GM23248 (cell line): ENCODE data around the gene PARD3B. TPM values are rescaled to one million over a fixed set of nuclear protein-coding genes. Genes with fewer than 3 reads are reported as not detected.
A peak's percentile ranks its signal among the peaks of the same experiment; 100 is the strongest.

Source experiments
- DNase-seq: peaks from one replicate; pipeline ENCODE4 v3.0.0-alpha.2; 2015
- H2AFZ ChIP-seq: fragments of 200-600 bp; sonication (generic); 2 replicates; pipeline ENCODE4 v1.6.1; 2016; ENCODE audit warnings: antibody characterized with exemption
- H3F3A ChIP-seq: fragments of 200-600 bp; sonication (generic); 2 replicates; pipeline ENCODE4 v1.6.1; 2016; ENCODE audit warnings: mild to moderate bottlenecking, antibody characterized with exemption, mixed run types; ENCODE audit not compliant: insufficient read depth
- H3K27ac ChIP-seq: fragments of 200-600 bp; sonication (generic); 2 replicates; pipeline ENCODE4 v1.5.1; 2016; ENCODE audit warnings: mild to moderate bottlenecking
- H3K27me3 ChIP-seq: fragments of 200-600 bp; sonication (generic); replicated peaks from 2 replicates; pipeline ENCODE4 v1.6.1; 2016; ENCODE audit warnings: mild to moderate bottlenecking; ENCODE audit not compliant: insufficient read depth
- H3K36me3 ChIP-seq: fragments of 200-600 bp; sonication (generic); 2 replicates; pipeline ENCODE4 v1.6.1; 2016; ENCODE audit warnings: low read depth, mild to moderate bottlenecking
- H3K4me1 ChIP-seq: fragments of 200-600 bp; sonication (generic); 2 replicates; pipeline ENCODE4 v1.6.1; 2016; ENCODE audit warnings: mild to moderate bottlenecking; ENCODE audit not compliant: insufficient read depth
- H3K4me2 ChIP-seq: fragments of 200-600 bp; sonication (generic); one replicate; pipeline ENCODE4 v1.6.1; 2016; ENCODE audit warnings: mild to moderate bottlenecking; ENCODE audit not compliant: unreplicated experiment
- H3K4me3 ChIP-seq: fragments of 200-600 bp; sonication (generic); 2 replicates; pipeline ENCODE4 v1.5.1; 2016; ENCODE audit warnings: mild to moderate bottlenecking
- H3K79me2 ChIP-seq: fragments of 200-600 bp; sonication (generic); 2 replicates; pipeline ENCODE4 v1.6.1; 2016; ENCODE audit warnings: mild to moderate bottlenecking; ENCODE audit not compliant: insufficient read depth
- H3K9ac ChIP-seq: fragments of 200-600 bp; sonication (generic); 2 replicates; pipeline ENCODE4 v1.6.1; 2016; ENCODE audit warnings: mild to moderate bottlenecking
- H3K9me2 ChIP-seq: fragments of 200-600 bp; sonication (generic); 2 replicates; pipeline ENCODE4 v1.6.1; 2016; ENCODE audit warnings: mixed run types, mild to moderate bottlenecking, moderate library complexity; ENCODE audit not compliant: insufficient read depth
- H3K9me3 ChIP-seq: fragments of 200-600 bp; sonication (generic); one replicate; pipeline ENCODE4 v1.6.1; 2017; ENCODE audit warnings: low read depth
- H4K20me1 ChIP-seq: fragments of 200-600 bp; sonication (generic); 2 replicates; pipeline ENCODE4 v1.6.0; 2016; ENCODE audit not compliant: insufficient read depth
- EZH2 ChIP-seq: fragments of 200-600 bp; sonication (generic); IDR thresholded peaks from 2 replicates; pipeline ENCODE4 v1.6.1; 2018; ENCODE audit warnings: antibody characterized with exemption, mild to moderate bottlenecking; ENCODE audit not compliant: insufficient read depth, poor library complexity, severe bottlenecking
- EZH2phosphoT487 ChIP-seq: fragments of 200-600 bp; sonication (generic); IDR thresholded peaks from 2 replicates; pipeline ENCODE4 v1.6.1; 2018; ENCODE audit warnings: antibody characterized with exemption, moderate library complexity, mild to moderate bottlenecking, low read depth; ENCODE audit not compliant: insufficient read depth
- WGBS, 2 experiments: methylation state at CpG; one replicate each; pipeline ENCODE4 v1.1.6; 2015 to 2017; ENCODE audit warnings: low lambda C conversion rate in 2 of 2, low coverage in 1 of 2; ENCODE audit errors: missing lambda C conversion rate in 2 of 2; 5-methylcytosine and 5-hydroxymethylcytosine counted together
- in situ Hi-C: fragments of 300-500 bp; cut with MboI; formaldehyde crosslinking; loops from 2 replicates; pipeline ENCODE4 v1.15.0; 2020
- polyA plus RNA-seq: library from polyadenylated mRNA; unstranded; fragments of >200 nt; fragmentation: Nextera tagmentation; extraction: Ambion mirVana; gene quantifications from 2 replicates; pipeline ENCODE4 v1.2.1, GENCODE V29; 2016
- total RNA-seq: library from RNA; depleted of rRNA; stranded (reverse); fragments of >200 nt; shearing (Covaris generic); gene quantifications from 2 replicates; pipeline ENCODE4 v1.2.3, GENCODE V29; 2014

PARD3B gene
- total and polyA plus RNA-seq, 2 experiments from 2014 or later = 2.5 to 6.9 TPM

DNA sequence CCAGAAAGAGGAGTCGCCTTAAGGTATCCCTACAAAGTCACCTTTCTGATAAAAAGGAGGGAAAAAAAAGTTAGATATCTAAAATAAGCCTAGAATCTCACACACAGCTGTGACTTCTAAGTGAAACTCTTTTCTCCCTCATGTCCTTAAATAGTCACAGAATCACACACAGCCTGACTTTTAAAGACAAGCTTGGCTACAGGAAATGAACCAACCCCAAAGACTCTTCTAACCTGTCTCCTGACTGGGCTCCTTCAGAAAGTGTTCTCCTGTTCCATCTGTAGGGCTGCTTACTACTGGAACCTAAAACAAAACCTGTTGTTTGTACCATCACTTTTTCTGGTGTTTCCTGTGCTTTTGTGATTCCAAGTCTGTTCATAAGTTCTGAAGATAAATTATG lies 1074.3 kb downstream of the PARD3B start:
- no peaks in the 10 kb centered on the region for H3K27me3 ChIP-seq
- no peak overlapping the region for H3K4me3 ChIP-seq
- H3K9me2 ChIP-seq = no peaks in the 10 kb centered on the region
- no peaks in the 10 kb centered on the region for H3K4me1 ChIP-seq
- H3K27ac ChIP-seq = no peak overlapping the region
- no peak for TF ChIP-seq EZH2phosphoT487
- TF ChIP-seq EZH2 = no peak
- in situ Hi-C loops = no loop called here
- H3K9ac ChIP-seq = no peak overlapping the region
- H3K4me2 ChIP-seq = no peak overlapping the region
- H3K9me3 ChIP-seq = no peaks in the 10 kb centered on the region
- H4K20me1 ChIP-seq = no peaks in the 10 kb centered on the region
- H3K79me2 ChIP-seq = no peaks in the 10 kb centered on the region
- no peak for DNase-seq
- no peak overlapping the region for H2AFZ ChIP-seq
- no peaks in the 10 kb centered on the region for H3F3A ChIP-seq
- 97 to 100% methylated on average over 1 of the region's 1 CpG for WGBS, 2 experiments
- H3K36me3 ChIP-seq = no peaks in the 10 kb centered on the region

- WGBS, 2 experiments = 96 to 100% methylated on average over 1 of the region's 1 CpG
- in situ Hi-C loops = no loop called here
- H3K9ac ChIP-seq = no peak overlapping the region
- peak; percentile 21 for DNase-seq
- H3K9me2 ChIP-seq = no peaks in the 10 kb centered on the region
- no peaks in the 10 kb centered on the region for H3K9me3 ChIP-seq
- H3K27me3 ChIP-seq = no peaks in the 10 kb centered on the region
- no peaks in the 10 kb centered on the region for H3K4me1 ChIP-seq
- H3K27ac ChIP-seq = no peak overlapping the region
- H3F3A ChIP-seq = no peaks in the 10 kb centered on the region
- no peak overlapping the region for H2AFZ ChIP-seq
- H3K4me2 ChIP-seq = no peak overlapping the region
- H4K20me1 ChIP-seq = no peaks in the 10 kb centered on the region
- no peaks in the 10 kb centered on the region for H3K79me2 ChIP-seq
- H3K36me3 ChIP-seq = no peaks in the 10 kb centered on the region
- TF ChIP-seq EZH2phosphoT487 (no peak), EZH2 (no peak)
- H3K4me3 ChIP-seq = no peak overlapping the region
Measured at GRCh38 chr2:205627085-205627484, 1081.8 kb downstream of the PARD3B start.

- DNase-seq = no peak
- no peaks in the 10 kb centered on the region for H3K79me2 ChIP-seq
- H3K27me3 ChIP-seq = no peaks in the 10 kb centered on the region
- H3K9ac ChIP-seq = no peak overlapping the region
- WGBS, 2 experiments = 87 to 89% methylated on average over 3 of the region's 3 CpGs
- TF ChIP-seq EZH2 (no peak), EZH2phosphoT487 (no peak)
- H3K4me3 ChIP-seq = no peak overlapping the region
- no peaks in the 10 kb centered on the region for H3F3A ChIP-seq
- no peaks in the 10 kb centered on the region for H3K9me2 ChIP-seq
- no peaks in the 10 kb centered on the region for H3K4me1 ChIP-seq
- H3K36me3 ChIP-seq = no peaks in the 10 kb centered on the region
- H3K4me2 ChIP-seq = no peak overlapping the region
- no peak overlapping the region for H3K27ac ChIP-seq
- no peaks in the 10 kb centered on the region for H3K9me3 ChIP-seq
- H2AFZ ChIP-seq = no peak overlapping the region
- H4K20me1 ChIP-seq = no peaks in the 10 kb centered on the region
- in situ Hi-C loops = no loop called here
Measured at GRCh38 chr2:205628422-205628821, 1083.1 kb downstream of the PARD3B start.

GRCh38 chr2:205629091-205629776 lies 1084.0 kb downstream of the PARD3B start:
- Histone ChIP-seq H3K36me3 (no peaks in the 10 kb centered on the region), H3K9me3 (no peaks in the 10 kb centered on the region), H3K79me2 (no peaks in the 10 kb centered on the region), H3K27ac (no peak overlapping the region), H3K4me2 (no peak overlapping the region), H2AFZ (no peak overlapping the region), H3K27me3 (no peaks in the 10 kb centered on the region), H3K9ac (no peak overlapping the region), H3K4me1 (no peaks in the 10 kb centered on the region), H3K9me2 (no peaks in the 10 kb centered on the region), H3K4me3 (no peak overlapping the region), H3F3A (no peaks in the 10 kb centered on the region), H4K20me1 (no peaks in the 10 kb centered on the region)
- TF ChIP-seq EZH2 = no peak
- TF ChIP-seq EZH2phosphoT487 = no peak
- DNase-seq = no peak
- in situ Hi-C loops = no loop called here
- WGBS, 2 experiments = 61 to 67% methylated on average over 10 of the region's 10 CpGs

DNA sequence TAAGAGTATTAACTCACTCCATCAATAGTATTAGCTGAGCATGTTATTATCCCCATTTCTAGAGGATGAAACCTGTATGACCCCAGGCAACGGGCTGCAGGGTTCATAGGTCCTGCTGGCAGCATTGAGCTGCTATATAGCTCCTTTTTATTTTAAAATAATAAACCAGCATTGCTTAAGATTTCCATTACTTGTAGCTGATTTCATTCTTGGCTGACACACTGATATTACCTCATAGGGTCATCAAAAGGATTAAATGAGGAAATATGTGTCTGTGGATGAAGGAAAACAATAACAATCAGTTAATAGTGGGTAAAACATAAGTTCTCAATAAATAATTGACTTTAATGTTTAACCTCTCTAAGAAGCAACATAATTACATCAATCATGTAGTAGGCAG lies 1088.7 kb downstream of the PARD3B start:
- Histone ChIP-seq H3K27ac (no peak overlapping the region), H3K79me2 (no peaks in the 10 kb centered on the region), H3K27me3 (no peaks in the 10 kb centered on the region), H3K4me3 (no peak overlapping the region), H3K9me2 (no peaks in the 10 kb centered on the region), H3F3A (peaks cover 8% of the 10 kb centered on the region; the same call in 1 of the 2 replicates), H3K4me2 (no peak overlapping the region), H2AFZ (no peak overlapping the region), H4K20me1 (no peaks in the 10 kb centered on the region), H3K9me3 (no peaks in the 10 kb centered on the region), H3K9ac (no peak overlapping the region), H3K36me3 (no peaks in the 10 kb centered on the region), H3K4me1 (peaks cover 5% of the 10 kb centered on the region)
- DNase-seq = peak; percentile 68
- in situ Hi-C loops = no loop called here
- TF ChIP-seq EZH2phosphoT487 (no peak), EZH2 (no peak)
- 8 to 19% methylated on average over 1 of the region's 1 CpG for WGBS, 2 experiments
